Measurements from ENCODE around the gene ULBP3. TPM values are rescaled to one million over a fixed set of nuclear protein-coding genes. Genes with fewer than 3 reads are reported as not detected.

The ULBP3 gene
- total RNA-seq, 1 experiment from 2014 or later: 4.0 TPM

GRCh38 chr6:150048099-150048498 is 20.8 kb downstream of the ULBP3 start:
- Mint-ChIP-seq H3K36me3 (0 out of 2 replicates have a peak, but pooled peaks cover 2% of the 10 kb centered on the region), H3K4me3 (no peak overlapping the region), H3K27me3 (ENCODE audit: low read depth) (peaks cover 42% of the 10 kb centered on the region), H3K9me3 (peaks cover 15% of the 10 kb centered on the region), H3K27ac (no peak overlapping the region), H3K4me1 (no peaks in the 10 kb centered on the region)
- no peak for ATAC-seq
- ChIA-PET POLR2A (no interaction called here), CTCF (interaction anchor here (1.5 kb wide), 1 partner anchor 347 kb away, joined by 3 read pairs; no protein-coding TSS in a partner anchor)
- TF ChIP-seq ZNF532 (CRISPR knock-in tag; IDR thresholded peaks at IDR 0.05; ENCODE audit: borderline replicate concordance) (no peak), FOXK1 (CRISPR knock-in tag; IDR thresholded peaks at IDR 0.05) (no peak), STAT6 (CRISPR knock-in tag; conservative IDR thresholded peaks at IDR 0.05; ENCODE audit: low read depth) (no peak), E2F5 (CRISPR knock-in tag; IDR thresholded peaks at IDR 0.05) (no peak), ATF2 (CRISPR knock-in tag; IDR thresholded peaks at IDR 0.05; ENCODE audit: borderline replicate concordance, low read depth) (no peak), CREB1 (CRISPR knock-in tag; IDR thresholded peaks at IDR 0.05) (no peak), ZNF138 (CRISPR knock-in tag; conservative IDR thresholded peaks at IDR 0.05) (no peak), E2F4 (CRISPR knock-in tag; IDR thresholded peaks at IDR 0.05; ENCODE audit: borderline replicate concordance, low read depth) (no peak), PREB (CRISPR knock-in tag; IDR thresholded peaks at IDR 0.05; ENCODE audit: borderline replicate concordance) (no peak), CBFB (CRISPR knock-in tag; IDR thresholded peaks at IDR 0.05; ENCODE audit: low read depth) (no peak), SMAD4 (CRISPR knock-in tag; IDR thresholded peaks at IDR 0.05) (no peak), ESRRA (CRISPR knock-in tag; IDR thresholded peaks at IDR 0.05; ENCODE audit: borderline replicate concordance) (no peak), ETV6 (CRISPR knock-in tag; IDR thresholded peaks at IDR 0.05) (no peak), ZNF416 (CRISPR knock-in tag; IDR thresholded peaks at IDR 0.05) (no peak), TCF7 (CRISPR knock-in tag; IDR thresholded peaks at IDR 0.05; ENCODE audit: low read depth) (no peak), FOXP4 (CRISPR knock-in tag; IDR thresholded peaks at IDR 0.05) (no peak), ZNF512 (CRISPR knock-in tag; IDR thresholded peaks at IDR 0.05; ENCODE audit: borderline replicate concordance) (no peak), ZBTB21 (CRISPR knock-in tag; IDR thresholded peaks at IDR 0.05; ENCODE audit: borderline replicate concordance) (no peak), ZBTB43 (CRISPR knock-in tag; IDR thresholded peaks at IDR 0.05) (no peak), FOXJ3 (CRISPR knock-in tag; IDR thresholded peaks at IDR 0.05; ENCODE audit: borderline replicate concordance) (no peak)
- no peak for DNase-seq (ENCODE audit: low spot score)
